ENCODE measurements around the gene PPIP5K2. TPM values are rescaled to one million over a fixed set of nuclear protein-coding genes. Genes with fewer than 3 reads are reported as not detected.

The PPIP5K2 gene
- total RNA-seq, 4 donors from 2014 or later = 30.1 to 36.9 (median 33.7) TPM

DNA sequence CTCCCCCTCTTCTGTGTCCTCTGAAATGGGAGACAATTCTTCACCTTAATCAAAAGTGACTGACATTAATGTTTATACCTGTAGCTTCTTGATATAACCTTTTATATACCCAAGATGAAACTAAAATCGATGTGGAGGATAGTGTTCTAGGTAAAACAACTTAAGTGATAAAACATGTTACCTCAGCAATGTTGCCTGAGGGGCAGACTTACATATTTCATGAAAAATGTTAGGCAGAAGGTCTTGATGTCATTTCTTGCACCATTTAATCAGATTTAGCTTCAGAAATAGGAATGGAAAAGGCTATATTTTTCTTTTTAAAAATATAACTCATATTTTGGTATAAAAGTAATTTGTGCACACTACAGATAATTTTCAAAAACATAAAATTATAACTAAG lies 115.8 kb downstream of the PPIP5K2 start:
- TF ChIP-seq, protein P1, sequence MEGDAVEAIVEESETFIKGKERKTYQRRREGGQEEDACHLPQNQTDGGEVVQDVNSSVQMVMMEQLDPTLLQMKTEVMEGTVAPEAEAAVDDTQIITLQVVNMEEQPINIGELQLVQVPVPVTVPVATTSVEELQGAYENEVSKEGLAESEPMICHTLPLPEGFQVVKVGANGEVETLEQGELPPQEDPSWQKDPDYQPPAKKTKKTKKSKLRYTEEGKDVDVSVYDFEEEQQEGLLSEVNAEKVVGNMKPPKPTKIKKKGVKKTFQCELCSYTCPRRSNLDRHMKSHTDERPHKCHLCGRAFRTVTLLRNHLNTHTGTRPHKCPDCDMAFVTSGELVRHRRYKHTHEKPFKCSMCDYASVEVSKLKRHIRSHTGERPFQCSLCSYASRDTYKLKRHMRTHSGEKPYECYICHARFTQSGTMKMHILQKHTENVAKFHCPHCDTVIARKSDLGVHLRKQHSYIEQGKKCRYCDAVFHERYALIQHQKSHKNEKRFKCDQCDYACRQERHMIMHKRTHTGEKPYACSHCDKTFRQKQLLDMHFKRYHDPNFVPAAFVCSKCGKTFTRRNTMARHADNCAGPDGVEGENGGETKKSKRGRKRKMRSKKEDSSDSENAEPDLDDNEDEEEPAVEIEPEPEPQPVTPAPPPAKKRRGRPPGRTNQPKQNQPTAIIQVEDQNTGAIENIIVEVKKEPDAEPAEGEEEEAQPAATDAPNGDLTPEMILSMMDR (IDR thresholded peaks at IDR 0.05) = no peak
- ATAC-seq (ENCODE audit: low FRiP score) = no peak
- no peak for DNase-seq (ENCODE audit: low spot score)

DNA sequence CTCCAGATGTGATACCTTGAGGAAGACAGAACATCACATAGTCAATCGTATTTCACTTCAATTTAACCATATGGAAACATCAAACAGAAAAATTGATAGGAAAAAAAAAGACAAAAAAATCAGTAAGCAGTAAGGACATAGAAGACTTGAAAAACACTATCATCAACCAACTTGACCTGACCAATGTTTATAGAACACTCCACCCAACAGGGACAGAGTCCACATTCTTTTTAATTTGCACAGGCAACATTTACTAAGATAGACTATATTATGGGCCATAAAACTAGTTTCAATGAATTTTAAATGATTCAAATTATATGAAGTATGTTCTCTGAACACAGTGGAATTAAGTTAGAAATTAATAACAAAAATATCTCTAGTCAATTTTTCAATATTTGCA lies 117.7 kb downstream of the PPIP5K2 start:
- TF ChIP-seq, protein P1 (IDR thresholded peaks at IDR 0.05) = no peak

DNA sequence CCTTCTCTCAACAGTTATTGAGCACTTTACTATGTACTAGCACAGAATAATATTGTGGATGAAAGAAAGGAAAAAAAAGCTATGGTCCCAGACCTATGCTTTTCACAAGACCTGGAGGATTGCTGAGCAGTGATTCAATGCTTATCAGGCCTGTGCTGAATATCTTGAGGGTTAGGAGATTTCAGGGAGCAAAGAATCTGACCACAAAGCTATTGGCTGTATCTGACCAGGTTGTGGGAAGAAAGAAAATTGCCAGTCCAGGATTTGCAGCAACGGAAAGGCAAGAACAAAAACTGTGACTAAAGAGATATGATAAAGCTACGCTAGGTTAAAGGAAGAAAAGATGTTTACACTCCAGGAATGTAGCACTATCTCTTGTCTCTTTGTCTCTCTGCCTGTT lies 123.6 kb downstream of the PPIP5K2 start:
- no peak for ATAC-seq (ENCODE audit: low FRiP score)
- no peak for DNase-seq (ENCODE audit: low spot score)
- TF ChIP-seq, protein P1 (IDR thresholded peaks at IDR 0.05) = no peak

More for the DNA sequence above, 117.7 kb downstream of the PPIP5K2 start:
- ATAC-seq (ENCODE audit: low FRiP score) = no peak
- DNase-seq (ENCODE audit: low spot score) = no peak

DNA sequence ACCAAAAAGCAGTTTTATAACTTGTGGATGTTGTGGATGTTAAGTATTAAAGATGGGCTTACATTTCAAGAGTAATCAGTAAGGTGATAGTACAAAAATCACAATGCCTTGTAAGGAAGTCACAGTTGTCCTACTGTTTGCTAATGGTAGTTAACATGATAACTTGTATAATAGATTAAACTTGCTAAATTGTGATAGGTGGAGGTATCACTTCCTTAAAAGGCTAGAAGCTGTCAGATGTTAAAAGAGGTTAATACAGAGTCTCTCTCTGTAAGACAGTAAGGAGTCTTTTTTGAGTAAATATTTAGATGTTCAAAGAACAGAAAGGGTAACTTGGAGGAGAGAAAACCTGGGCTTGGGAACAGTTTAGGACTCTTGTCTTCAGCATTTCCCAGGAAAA lies 124.3 kb downstream of the PPIP5K2 start:
- no peak for DNase-seq (ENCODE audit: low spot score)
- ATAC-seq (ENCODE audit: low FRiP score) = no peak
- TF ChIP-seq, protein P1 (IDR thresholded peaks at IDR 0.05) = no peak

DNA sequence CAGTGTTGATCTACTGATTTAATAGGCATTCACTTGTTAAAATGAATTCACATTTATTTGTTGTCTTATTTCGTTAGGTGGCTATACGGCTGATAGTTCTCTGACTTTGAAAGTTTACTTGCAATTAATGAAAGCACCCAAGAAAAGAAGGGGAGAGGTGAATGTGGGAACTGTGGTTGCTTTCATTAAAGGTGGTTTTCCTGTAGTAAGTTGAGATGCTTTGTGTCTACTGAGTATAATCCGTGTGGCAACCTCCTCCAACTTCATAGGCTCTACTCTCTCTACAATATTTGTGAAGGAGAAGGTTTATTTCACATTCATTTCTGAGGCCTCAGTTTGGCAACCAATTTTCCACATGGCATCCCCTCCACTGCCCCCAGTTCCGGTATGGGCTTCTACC lies 125.7 kb downstream of the PPIP5K2 start:
- ATAC-seq (ENCODE audit: low FRiP score) (no peak), DNase-seq (ENCODE audit: low spot score) (no peak)
- TF ChIP-seq, protein P1 (IDR thresholded peaks at IDR 0.05) = no peak

DNA sequence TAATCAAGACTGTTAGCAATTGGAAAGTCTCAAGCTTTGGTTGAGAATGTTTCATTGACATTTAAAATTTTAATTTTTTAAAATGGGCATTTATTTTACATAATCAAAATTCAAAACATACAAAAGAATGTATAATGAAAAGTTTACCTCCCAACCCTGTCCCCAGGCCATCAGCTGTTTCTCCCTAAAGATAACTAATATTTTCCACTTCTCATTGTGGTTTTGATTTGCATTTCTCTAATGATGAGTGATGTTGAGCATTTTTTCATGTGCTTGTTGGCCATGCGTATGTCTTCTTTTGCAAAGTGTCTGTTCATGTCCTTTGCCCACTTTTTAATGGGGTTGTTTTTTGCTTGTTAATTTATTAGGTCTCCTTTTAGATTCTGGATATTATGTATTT lies 127.0 kb downstream of the PPIP5K2 start:
- TF ChIP-seq, protein P1 (IDR thresholded peaks at IDR 0.05) = no peak
- no peak for ATAC-seq (ENCODE audit: low FRiP score)
- no peak for DNase-seq (ENCODE audit: low spot score)

DNA sequence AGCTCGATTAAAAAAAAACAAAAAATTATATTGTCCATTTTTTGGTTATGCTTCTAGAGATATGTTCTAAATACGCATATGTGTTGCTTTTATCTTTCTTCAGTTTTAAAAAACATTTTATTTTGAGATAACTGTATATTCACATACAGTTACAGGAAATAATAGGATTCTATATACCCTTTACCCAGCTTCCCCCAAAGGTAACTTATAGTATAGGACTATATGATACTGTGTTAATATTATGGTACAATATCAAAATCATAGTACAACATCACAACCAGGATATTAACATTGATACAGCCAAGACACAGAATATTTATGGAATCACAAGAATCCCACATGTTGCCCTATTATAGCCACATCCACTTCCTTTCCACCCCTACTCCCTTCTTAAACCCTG lies 129.0 kb downstream of the PPIP5K2 start:
- TF ChIP-seq, protein P1 (IDR thresholded peaks at IDR 0.05) = no peak

More for the DNA sequence above, 129.0 kb downstream of the PPIP5K2 start:
- ATAC-seq (ENCODE audit: low FRiP score) (no peak), DNase-seq (ENCODE audit: low spot score) (no peak)

Data from omental fat pad (tissue), 4 donors.